Activated T-helper 9 cell treated with anti-CD3 and anti-CD28 coated beads, Interleukin-2, amount 50 U/mL, for 16 hours (primary cell): Measurements from ENCODE around the gene LAIR1.
"Not testable (repeated sequence)": the region's sequence is repeated elsewhere in the genome, so short reads cannot be mapped to it uniquely, and the experiment has no call there.

Experiments used
- DNase-seq: peaks from one replicate; pipeline ENCODE4 v3.0.0-alpha.2; 2020; ENCODE audit warnings: low read depth

Gene LAIR1

GRCh38 chr19:54376610-54377285, 12.0 kb upstream of the LAIR1 start:
- no peak for DNase-seq

- DNase-seq = not testable (repeated sequence)
These were observed 10.6 kb upstream of the LAIR1 start for GRCh38 chr19:54375181-54375938.

- no peak for DNase-seq
These were observed 9.3 kb upstream of the LAIR1 start for GRCh38 chr19:54373781-54374631.

- DNase-seq = not testable (repeated sequence)
These were observed 6.7 kb upstream of the LAIR1 start for GRCh38 chr19:54371453-54371852.

- peak; percentile 25 for DNase-seq
These were observed 5.7 kb upstream of the LAIR1 start for GRCh38 chr19:54370434-54370796.

GRCh38 chr19:54369688-54370433, 5.1 kb upstream of the LAIR1 start:
- not testable (repeated sequence) for DNase-seq

- DNase-seq = no peak
These were observed 4.5 kb upstream of the LAIR1 start for GRCh38 chr19:54369082-54369687.

- no peak for DNase-seq
These were observed 2.1 kb upstream of the LAIR1 start for GRCh38 chr19:54366811-54367210.

- DNase-seq = not testable (repeated sequence)
These were observed 1.1 kb upstream of the LAIR1 start for GRCh38 chr19:54365798-54366197.

GRCh38 chr19:54361680-54362422, 2.9 kb downstream of the LAIR1 start:
- DNase-seq = not testable (repeated sequence)

GRCh38 chr19:54359149-54359820, 5.4 kb downstream of the LAIR1 start:
- peak; percentile 56 for DNase-seq

GRCh38 chr19:54357381-54357780, 7.3 kb downstream of the LAIR1 start:
- no peak for DNase-seq

- DNase-seq = no peak
These were observed 8.2 kb downstream of the LAIR1 start for GRCh38 chr19:54356444-54357056.

GRCh38 chr19:54355675-54356074, 9.1 kb downstream of the LAIR1 start:
- DNase-seq = no peak

- DNase-seq = no peak
These were observed 10.0 kb downstream of the LAIR1 start for GRCh38 chr19:54354761-54355160.

GRCh38 chr19:54352546-54352945, 12.2 kb downstream of the LAIR1 start:
- DNase-seq = no peak

- DNase-seq = no peak
These were observed 12.7 kb downstream of the LAIR1 start for GRCh38 chr19:54352041-54352440.

- no peak for DNase-seq
These were observed 13.3 kb downstream of the LAIR1 start for GRCh38 chr19:54351474-54351873.

GRCh38 chr19:54345938-54346386, 18.8 kb downstream of the LAIR1 start:
- no peak for DNase-seq

GRCh38 chr19:54343868-54344267, 20.9 kb downstream of the LAIR1 start:
- DNase-seq = no peak
